A549 treated with dexamethasone at 1 μM for 4 hours (cell line): ENCODE measurements around the gene XAGE1A. TPM values are rescaled to one million over a fixed set of nuclear protein-coding genes. Genes with fewer than 3 reads are reported as not detected.

Experiments used
- total RNA-seq: library from RNA; stranded (reverse); fragments of 200-300 nt; extraction: Qiagen RNA extraction; gene quantifications from 5 replicates; pipeline ENCODE4 v1.2.3, GENCODE V29; 2022

XAGE1A gene, protein sequence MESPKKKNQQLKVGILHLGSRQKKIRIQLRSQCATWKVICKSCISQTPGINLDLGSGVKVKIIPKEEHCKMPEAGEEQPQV
- 21.1 to 62.0 TPM (median 33.5 TPM) in 5 replicates for total RNA-seq

DNA sequence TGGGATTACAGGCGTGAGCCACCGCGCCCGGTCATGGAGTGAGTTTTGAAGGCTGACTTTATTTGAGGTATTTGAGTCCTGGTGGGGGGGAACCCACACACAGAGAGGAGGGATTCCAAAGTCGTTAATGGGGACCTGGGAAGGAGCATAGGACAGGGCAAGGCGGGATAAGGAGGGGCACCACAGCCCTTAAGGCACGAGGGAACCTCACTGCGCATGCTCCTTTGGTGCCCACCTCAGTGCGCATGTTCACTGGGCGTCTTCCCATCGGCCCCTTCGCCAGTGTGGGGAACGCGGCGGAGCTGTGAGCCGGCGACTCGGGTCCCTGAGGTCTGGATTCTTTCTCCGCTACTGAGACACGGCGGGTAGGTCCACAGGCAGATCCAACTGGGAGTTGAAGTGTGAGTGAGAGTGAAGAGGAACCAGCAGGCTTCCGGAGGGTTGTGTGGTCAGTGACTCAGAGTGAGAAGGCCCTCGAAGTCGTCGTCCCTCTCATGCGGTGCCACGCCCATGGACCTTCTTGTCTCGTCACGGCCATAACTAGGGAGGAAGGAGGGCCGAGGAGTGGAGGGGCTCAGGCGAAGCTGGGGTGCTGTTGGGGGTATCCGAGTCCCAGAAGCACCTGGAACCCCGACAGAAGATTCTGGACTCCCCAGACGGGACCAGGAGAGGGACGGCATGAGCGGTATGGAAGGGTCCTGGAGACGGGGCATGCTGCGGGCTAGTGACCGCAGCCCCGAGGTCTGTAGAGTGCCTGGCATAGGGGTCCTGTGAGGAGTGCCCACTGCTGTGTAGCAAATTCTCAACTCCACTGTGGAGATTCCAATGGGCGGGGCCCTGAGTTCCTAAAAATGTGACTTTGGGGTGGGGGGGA lies at the start of gene XAGE1A:
TSS of gene XAGE1A (plus strand) at position 264 of the 874 bp plus-strand sequence. CDS start 1,554 bp downstream, outside the sequence.

DNA sequence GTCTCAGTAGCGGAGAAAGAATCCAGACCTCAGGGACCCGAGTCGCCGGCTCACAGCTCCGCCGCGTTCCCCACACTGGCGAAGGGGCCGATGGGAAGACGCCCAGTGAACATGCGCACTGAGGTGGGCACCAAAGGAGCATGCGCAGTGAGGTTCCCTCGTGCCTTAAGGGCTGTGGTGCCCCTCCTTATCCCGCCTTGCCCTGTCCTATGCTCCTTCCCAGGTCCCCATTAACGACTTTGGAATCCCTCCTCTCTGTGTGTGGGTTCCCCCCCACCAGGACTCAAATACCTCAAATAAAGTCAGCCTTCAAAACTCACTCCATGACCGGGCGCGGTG lies 21.3 kb downstream of the XAGE1A start, which contains the start of gene XAGE1B:
TSS of gene XAGE1B (minus strand) at position 77 of the 339 bp plus-strand sequence. CDS start 1,536 bp downstream, outside the sequence.

Other genes with a start within 250 kb of the XAGE1A start
- gene XAGE2, start 126.8 kb upstream of the XAGE1A start, total RNA-seq: not detected in 5 replicates
- 183 to 315 TPM (median 213 TPM) in 5 replicates for gene XAGE1B, start 21.3 kb downstream of the XAGE1A start, total RNA-seq
- gene SSX7, start 159.1 kb downstream of the XAGE1A start, total RNA-seq: not detected in 5 replicates
- not detected in 5 replicates for gene SSX2, start 211.4 kb downstream of the XAGE1A start, total RNA-seq